CMK (cell line): ENCODE measurements around the gene AOAH.
"Not testable (repeated sequence)": the region's sequence is repeated elsewhere in the genome, so short reads cannot be mapped to it uniquely, and the experiment has no call there.

Experiments
- DNase-seq: peaks from one replicate; pipeline ENCODE4 v3.0.0-alpha.2; 2010; ENCODE audit warnings: low read depth

Gene AOAH

GRCh38 chr7:36468370-36469101 is 255.8 kb downstream of the AOAH start:
- DNase-seq = no peak

GRCh38 chr7:36466001-36466400 is 258.3 kb downstream of the AOAH start:
- DNase-seq = not testable (repeated sequence)

- DNase-seq = no peak
Measured at GRCh38 chr7:36464271-36464670, 260.0 kb downstream of the AOAH start.
